HepG2 (cell line): ENCODE measurements around the gene ABCF1. TPM values are rescaled to one million over a fixed set of nuclear protein-coding genes. Genes with fewer than 3 reads are reported as not detected.

Experiments
- MTA3 ChIP-seq: sonication (generic); formaldehyde crosslinking; IDR thresholded peaks from 2 replicates; pipeline ENCODE4 v1.4.0; 2020; ENCODE audit warnings: missing genetic modification reagents
- NONO ChIP-seq, 2 experiments: fragments of 450-650 bp in 1 of 2; sonication (generic) in 1 of 2; formaldehyde crosslinking in 1 of 2; IDR thresholded peaks in 1 of 2; conservative IDR thresholded peaks in 1 of 2; 2 replicates each; pipeline versions ENCODE4 v1.6.1 to v1.8.0; 2017 to 2022; ENCODE audit warnings: mild to moderate bottlenecking in 1 of 2, missing genetic modification reagents in 1 of 2, moderate library complexity in 1 of 2
- RERE ChIP-seq: IDR thresholded peaks from 2 replicates; pipeline ENCODE4 v1.6.1; 2016; ENCODE audit warnings: low read depth, missing genetic modification reagents, missing compliant biosample characterization
- YEATS4 ChIP-seq: sonication (generic); formaldehyde crosslinking; IDR thresholded peaks from 2 replicates; pipeline ENCODE4 v1.4.0; 2020; ENCODE audit warnings: missing genetic modification reagents, borderline replicate concordance
- polyA plus RNA-seq, 8 experiments: library from polyadenylated mRNA; depleted of rRNA in 3 of 8; stranded (reverse) in 7 of 8; unstranded in 1 of 8; fragments of >200 nt; fragmentation: Illumina TruSeq in 4 of 8; extraction: Trizol in 4 of 8; gene quantifications; 2 replicates each; pipeline versions ENCODE4 v1.2.1 to v1.2.3, GENCODE V29; 2011 to 2016; ENCODE audit warnings: low read depth in 4 of 8, missing spikeins in 1 of 8, mixed read lengths in 1 of 8; ENCODE audit not compliant: insufficient read depth in 1 of 8
- total RNA-seq, 5 experiments: library from RNA; depleted of rRNA; stranded (reverse); fragments of >200 nt; fragmentation: Illumina TruSeq; extraction: Trizol; gene quantifications; 2 replicates each; pipeline ENCODE4 v1.2.3, GENCODE V29; 2016; ENCODE audit warnings: low read depth in 1 of 5

Gene ABCF1
- total and polyA plus RNA-seq, 2 of the 13 experiments (the other 11 are each of a cell fraction or from before 2014, with no cell fraction given): 25.4 to 98.9 TPM

GRCh38 chr6:30615958-30616810, 44.9 kb downstream of the ABCF1 start (continued):
- TF ChIP-seq RERE (CRISPR knock-in tag) (no peak), MTA3 (CRISPR knock-in tag) (no peak), YEATS4 (no peak), NONO (IDR thresholded peaks at IDR 0.05) (no peak), NONO (CRISPR knock-in tag; conservative IDR thresholded peaks at IDR 0.05) (no peak; the same call in 1 of the 2 replicates)
